Measurements from ENCODE around the gene RHOBTB1.

RHOBTB1 gene

GRCh38 chr10:60942788-60943315 lies 1.1 kb downstream of the RHOBTB1 start:
- ChIA-PET CTCF (interaction anchor here (0.6 to 1.4 kb wide), 5 partner anchors 22 to 122 kb away, joined by 3 to 10 read pairs (median 4); no protein-coding TSS in a partner anchor), POLR2A (interaction anchor here (0.7 to 1.2 kb wide), 3 partner anchors 9 to 113 kb away, joined by 3 to 6 read pairs (median 4); no protein-coding TSS in a partner anchor)
- no peaks in the 10 kb centered on the region for H3K9me3 ChIP-seq (ENCODE audit: control insufficient read depth, insufficient read depth, low read depth, low read length)
- TF ChIP-seq ZNF398 (tag by site-specific recombination; IDR thresholded peaks at IDR 0.05) (no peak), ZBTB17 (tag by site-specific recombination; IDR thresholded peaks at IDR 0.05) (peak; percentile 72), PRDM10 (tag by site-specific recombination; IDR thresholded peaks at IDR 0.05) (peak; percentile 92), ZNF138 (tag by site-specific recombination; IDR thresholded peaks at IDR 0.05; ENCODE audit: borderline replicate concordance) (no peak), ZSCAN16 (tag by site-specific recombination; IDR thresholded peaks at IDR 0.05) (peak; percentile 85; the same call in 1 of the 2 replicates)
- TF ChIP-seq, protein P1, sequence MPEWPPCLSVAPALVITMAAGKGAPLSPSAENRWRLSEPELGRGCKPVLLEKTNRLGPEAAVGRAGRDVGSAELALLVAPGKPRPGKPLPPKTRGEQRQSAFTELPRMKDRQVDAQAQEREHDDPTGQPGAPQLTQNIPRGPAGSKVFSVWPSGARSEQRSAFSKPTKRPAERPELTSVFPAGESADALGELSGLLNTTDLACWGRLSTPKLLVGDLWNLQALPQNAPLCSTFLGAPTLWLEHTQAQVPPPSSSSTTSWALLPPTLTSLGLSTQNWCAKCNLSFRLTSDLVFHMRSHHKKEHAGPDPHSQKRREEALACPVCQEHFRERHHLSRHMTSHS (tag by site-specific recombination; IDR thresholded peaks at IDR 0.05) = no peak
- H3K4me1 ChIP-seq (ENCODE audit: control insufficient read depth, insufficient read depth, low read length) = peaks cover 6% of the 10 kb centered on the region; the same call in 1 of the 2 replicates
- H3K4me3 ChIP-seq (ENCODE audit: low read depth, low read length) = peak overlapping the region; percentile 64
- H3K36me3 ChIP-seq (ENCODE audit: control insufficient read depth in 2 of 2, insufficient read depth in 1 of 2, low read length in 2 of 2) = peaks cover 0 to 3% of the 10 kb centered on the region in 2 experiments; a peak in 1 of 3 replicates
- peak overlapping the region; percentile 81; the same call in 1 of the 2 replicates for H3K27ac ChIP-seq (ENCODE audit: extremely low read depth, low read depth, low read length)

- TF ChIP-seq ZNF660 (tag by site-specific recombination; IDR thresholded peaks at IDR 0.05) (peak; percentile 38; the same call in 1 of the 2 replicates), SCRT2 (tag by site-specific recombination; IDR thresholded peaks at IDR 0.05) (peak; percentile 74), ZNF175 (tag by site-specific recombination; IDR thresholded peaks at IDR 0.05) (no peak), ZNF155 (tag by site-specific recombination; IDR thresholded peaks at IDR 0.05) (no peak)
- CTCF ChIA-PET = interaction anchor here (0.9 to 1.4 kb wide), 5 partner anchors 22 to 125 kb away, joined by 3 to 10 read pairs (median 6); no protein-coding TSS in a partner anchor
- POLR2A ChIA-PET = interaction anchor here (0.7 to 1.2 kb wide), 3 partner anchors 9 to 96 kb away, joined by 3 to 6 read pairs (median 4); no protein-coding TSS in a partner anchor
- Histone ChIP-seq H3K36me3 (ENCODE audit: control insufficient read depth in 2 of 2, insufficient read depth in 1 of 2, low read length in 2 of 2) (peaks cover 0 to 3% of the 10 kb centered on the region in 2 experiments; a peak in 1 of 3 replicates), H3K4me3 (ENCODE audit: low read depth, low read length) (no peak overlapping the region), H3K4me1 (ENCODE audit: control insufficient read depth, insufficient read depth, low read length) (peaks cover 6% of the 10 kb centered on the region; the same call in 1 of the 2 replicates), H3K9me3 (ENCODE audit: control insufficient read depth, insufficient read depth, low read depth, low read length) (no peaks in the 10 kb centered on the region), H3K27ac (ENCODE audit: extremely low read depth, low read depth, low read length) (no peak overlapping the region)
Observed at GRCh38 chr10:60942134-60942787, 1.7 kb downstream of the RHOBTB1 start.

DNA sequence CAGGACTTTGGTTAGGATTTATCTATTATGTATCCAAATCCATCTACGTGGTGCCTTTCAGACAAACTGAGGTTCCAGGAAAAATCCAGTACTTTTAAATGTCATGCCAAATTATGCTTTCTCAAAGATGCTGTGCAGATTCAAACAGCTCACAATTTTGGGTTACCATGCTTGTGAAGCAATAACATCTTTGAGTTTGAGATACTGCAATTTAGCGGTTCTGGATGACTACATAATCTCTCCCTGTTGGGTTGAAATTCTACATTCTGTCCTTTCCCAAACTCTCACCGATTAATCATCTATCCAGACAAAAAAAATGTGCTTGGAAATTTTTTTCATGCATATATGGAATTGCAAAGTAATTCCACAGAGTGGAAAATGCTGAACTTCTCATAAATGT lies 3.5 kb downstream of the RHOBTB1 start:
- H3K4me3 ChIP-seq (ENCODE audit: low read depth, low read length) = no peak overlapping the region
- H3K27ac ChIP-seq (ENCODE audit: extremely low read depth, low read depth, low read length) = no peak overlapping the region
- ChIA-PET CTCF (interaction anchor here (0.7 kb wide), 1 partner anchor 77 kb away, joined by 3 read pairs; no protein-coding TSS in a partner anchor), POLR2A (no interaction called here)
- no peaks in the 10 kb centered on the region for H3K9me3 ChIP-seq (ENCODE audit: control insufficient read depth, insufficient read depth, low read depth, low read length)
- peaks cover 6% of the 10 kb centered on the region; the same call in 1 of the 2 replicates for H3K4me1 ChIP-seq (ENCODE audit: control insufficient read depth, insufficient read depth, low read length)
- H3K36me3 ChIP-seq (ENCODE audit: control insufficient read depth in 2 of 2, insufficient read depth in 1 of 2, low read length in 2 of 2) = peaks cover 0 to 3% of the 10 kb centered on the region in 2 experiments; a peak in 1 of 3 replicates
- TF ChIP-seq ZNF501 (tag by site-specific recombination; IDR thresholded peaks at IDR 0.05) (no peak), ZBTB6 (tag by site-specific recombination; IDR thresholded peaks at IDR 0.05) (no peak), ZNF510 (tag by site-specific recombination; IDR thresholded peaks at IDR 0.05; ENCODE audit: insufficient replicate concordance) (no peak), SETDB1 (IDR thresholded peaks at IDR 0.05; ENCODE audit: insufficient read length, low read length) (no peak), ZNF692 (tag by site-specific recombination; IDR thresholded peaks at IDR 0.05) (no peak)

Data from HEK293 (cell line).